CD4-positive, alpha-beta T cell treated with Interleukin-12 subunit alpha and Interleukin-12 subunit beta, for 1 hour (primary cell): Measurements from ENCODE around the gene ZNF813.
"Not testable (repeated sequence)": the region's sequence is repeated elsewhere in the genome, so short reads cannot be mapped to it uniquely, and the experiment has no call there.

ENCODE experiments used
- DNase-seq: peaks from one replicate; pipeline ENCODE4 v3.0.0-alpha.2; 2020

ZNF813 gene

DNA sequence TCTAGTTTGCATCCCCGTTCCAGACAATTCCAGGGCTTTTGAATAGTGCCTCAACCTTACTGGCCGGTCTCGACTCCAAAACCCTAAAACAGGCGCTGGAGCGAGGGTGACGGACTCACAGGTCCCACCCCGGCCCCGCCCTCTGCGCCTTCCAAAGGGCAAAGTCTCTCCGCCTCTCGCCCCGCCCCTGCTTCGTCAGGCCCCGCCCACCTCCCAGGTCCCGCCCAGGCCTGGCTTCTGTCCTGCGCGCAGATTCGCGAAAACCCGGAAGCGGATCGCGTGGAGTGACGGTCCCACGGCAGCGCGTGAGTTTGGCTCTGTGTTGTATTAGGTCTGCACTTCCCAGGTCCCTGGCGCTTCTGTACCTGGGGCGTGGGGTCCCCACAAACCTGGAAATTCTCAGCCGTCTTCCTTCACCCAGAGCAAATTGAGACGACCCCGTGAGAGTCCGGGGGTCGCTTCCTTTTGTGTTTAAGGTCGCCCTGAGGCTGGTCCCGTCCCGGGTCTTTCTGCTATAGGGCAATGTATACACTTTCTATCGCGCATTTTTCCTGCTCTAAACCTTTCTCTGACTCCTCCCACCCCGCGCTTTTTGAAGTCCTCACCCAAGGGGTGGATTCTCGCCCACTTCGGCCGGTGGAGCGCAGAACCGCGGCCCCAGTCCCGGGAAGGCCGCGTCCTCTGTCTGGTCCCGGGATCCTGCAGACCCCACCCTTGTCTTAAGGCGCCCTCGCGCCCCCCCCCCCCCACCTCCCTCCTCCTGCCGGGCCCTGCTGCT, at the start of gene ZNF813:
ZNF813 (plus strand) TSS at position 249 of the 778 bp plus-strand sequence. CDS start 16,090 bp downstream, outside the sequence.
- peak; percentile 96 for DNase-seq

GRCh38 chr19:53420520-53421315, 46.8 kb upstream of the ZNF813 start:
- DNase-seq, result not testable (repeated sequence)

DNA sequence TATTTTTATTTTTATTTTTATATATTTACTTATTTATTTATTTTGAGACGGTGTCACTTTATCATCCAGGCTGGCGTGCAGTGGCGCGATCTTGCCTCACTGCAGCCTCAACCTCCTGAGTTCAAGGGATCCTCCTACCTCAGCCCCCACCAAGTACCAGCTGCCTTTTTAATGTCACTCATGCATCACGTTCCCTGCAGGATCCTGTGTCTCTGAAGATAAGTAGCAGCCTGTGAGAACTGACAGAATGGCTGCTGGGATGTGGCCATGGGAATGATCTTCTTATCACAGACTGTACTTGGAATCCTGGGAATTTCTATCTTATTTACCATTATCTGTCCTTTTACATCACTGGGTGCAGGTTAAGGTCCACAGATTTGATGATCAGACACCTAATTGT, 45.0 kb upstream of the ZNF813 start:
- no peak for DNase-seq

DNA sequence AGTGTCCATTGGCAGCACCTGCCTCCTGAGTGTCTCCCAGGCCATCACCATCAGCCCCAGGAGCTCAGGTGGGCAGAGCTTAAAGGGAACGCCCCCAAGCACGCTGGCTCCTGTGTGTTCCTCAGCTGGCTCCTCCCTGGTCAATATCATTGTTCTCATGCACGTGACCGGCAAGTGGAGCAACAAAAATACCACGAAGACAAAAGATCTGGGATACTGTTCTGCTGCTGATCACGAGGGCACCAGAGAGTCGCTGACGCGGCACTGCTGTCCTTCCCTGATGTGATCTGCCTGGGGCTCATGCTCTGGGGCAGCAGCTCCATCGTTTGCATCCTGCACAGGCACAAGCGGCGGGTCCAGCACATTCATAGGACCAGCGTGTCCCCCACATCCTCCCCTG, 44.5 kb upstream of the ZNF813 start:
- DNase-seq, result not testable (repeated sequence)

DNA sequence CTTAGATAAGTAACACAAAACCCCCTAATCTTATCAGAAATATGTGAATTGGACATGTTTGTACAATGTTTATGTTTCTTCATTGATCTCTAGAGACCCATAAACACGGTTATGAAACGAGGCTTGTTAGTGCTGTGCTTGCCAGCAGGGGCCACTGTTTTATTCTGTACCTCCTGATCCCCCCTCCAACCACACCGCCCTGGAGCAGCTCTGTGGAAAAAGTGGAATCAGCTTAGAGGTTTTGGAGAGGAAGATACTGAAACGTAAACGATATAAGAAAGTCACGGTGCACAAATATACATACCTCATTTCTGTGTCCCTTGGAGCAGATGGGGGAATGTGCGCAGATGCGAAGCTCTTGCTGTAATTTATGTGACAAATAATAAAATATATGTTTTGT, 43.9 kb upstream of the ZNF813 start:
- not testable (repeated sequence) for DNase-seq

GRCh38 chr19:53424968-53425597, 42.5 kb upstream of the ZNF813 start:
- peak; percentile 74 for DNase-seq

DNA sequence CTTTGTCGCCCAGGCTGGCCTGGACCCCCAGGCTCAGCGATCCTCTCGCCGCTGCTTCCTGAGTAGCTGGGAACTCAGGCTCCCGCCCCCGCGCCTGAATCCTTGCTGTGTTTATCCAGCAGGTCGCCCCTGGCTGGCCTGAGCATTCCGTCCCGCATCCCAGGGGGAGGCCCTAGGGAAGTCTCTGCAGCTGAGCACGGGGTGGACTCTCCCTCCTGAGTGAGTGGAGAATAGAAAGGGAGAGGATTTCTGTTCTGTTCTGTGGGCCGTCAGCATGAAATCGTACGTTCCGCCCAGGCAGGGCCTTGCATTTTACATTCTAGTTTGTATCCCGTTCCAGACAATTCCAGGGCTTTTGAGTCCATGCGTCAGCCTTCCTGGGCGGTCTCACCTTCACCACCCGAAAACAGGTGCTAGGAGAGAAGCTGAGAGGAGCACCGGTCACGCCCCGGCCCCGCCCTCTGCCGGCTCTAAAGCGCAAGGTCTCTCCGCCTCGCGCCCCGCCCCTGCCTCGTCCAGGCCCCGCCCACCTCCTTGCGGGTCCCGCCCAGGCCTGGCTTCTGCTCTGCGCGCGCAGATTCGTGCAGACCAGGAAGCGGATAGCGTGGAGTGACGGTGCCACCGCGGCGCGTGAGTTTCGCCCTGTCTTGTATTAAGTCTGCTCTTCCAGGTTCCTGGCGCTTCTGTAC, 36.0 kb upstream of the ZNF813 start, which contains the start of gene ZNF761:
ZNF761 (plus strand) TSS at position 586 of the 689 bp plus-strand sequence. CDS start 15,285 bp downstream, outside the sequence.
- peak; percentile 97 for DNase-seq

DNA sequence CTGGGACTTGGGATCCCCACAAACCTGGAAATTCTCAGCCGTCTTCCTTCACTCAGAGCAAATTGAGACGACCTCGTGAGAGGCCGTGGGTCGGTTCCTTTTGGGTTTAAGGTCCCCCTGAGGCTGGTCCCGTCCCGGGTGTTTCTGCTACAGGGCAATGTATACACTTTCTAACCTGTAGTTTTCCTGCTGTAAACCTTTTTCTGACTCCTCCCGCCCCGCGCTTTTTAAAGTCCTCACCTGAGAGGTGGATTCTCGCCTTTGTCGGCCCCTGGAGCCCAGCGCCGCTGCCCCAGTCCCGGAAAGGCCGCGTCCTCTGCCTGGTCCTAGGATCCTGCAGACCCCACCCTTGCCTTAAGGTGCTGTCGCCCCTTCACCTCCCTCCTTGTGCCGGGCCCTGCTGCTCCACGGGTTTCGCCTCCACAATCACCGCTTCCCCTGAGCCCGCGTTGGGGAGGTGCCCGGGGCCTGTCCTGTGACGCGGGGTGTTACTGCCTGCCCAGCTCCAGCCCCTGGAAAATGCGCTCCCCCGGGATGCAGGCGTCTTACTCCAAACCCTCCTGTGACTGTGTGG, 35.4 kb upstream of the ZNF813 start:
- DNase-seq, result no peak

DNA sequence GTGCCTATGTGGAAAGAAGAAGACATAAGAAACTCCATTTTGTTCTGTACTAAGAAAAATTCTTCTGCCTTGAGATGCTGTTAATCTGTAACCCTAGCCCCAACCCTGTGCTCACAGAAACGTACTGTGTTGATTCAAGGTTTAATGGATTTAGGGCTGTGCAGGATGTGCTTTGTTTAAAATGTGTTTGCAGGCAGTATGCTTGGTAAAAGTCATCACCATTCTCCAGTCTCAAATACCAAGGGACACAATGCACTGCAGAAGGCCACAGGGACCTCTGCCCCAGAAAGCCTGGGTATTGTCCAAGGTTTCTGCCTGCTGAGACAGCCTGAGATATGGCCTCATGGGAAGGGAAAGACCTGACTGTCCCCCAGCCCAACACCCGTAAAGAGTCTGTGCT, 23.7 kb upstream of the ZNF813 start:
- not testable (repeated sequence) for DNase-seq

DNA sequence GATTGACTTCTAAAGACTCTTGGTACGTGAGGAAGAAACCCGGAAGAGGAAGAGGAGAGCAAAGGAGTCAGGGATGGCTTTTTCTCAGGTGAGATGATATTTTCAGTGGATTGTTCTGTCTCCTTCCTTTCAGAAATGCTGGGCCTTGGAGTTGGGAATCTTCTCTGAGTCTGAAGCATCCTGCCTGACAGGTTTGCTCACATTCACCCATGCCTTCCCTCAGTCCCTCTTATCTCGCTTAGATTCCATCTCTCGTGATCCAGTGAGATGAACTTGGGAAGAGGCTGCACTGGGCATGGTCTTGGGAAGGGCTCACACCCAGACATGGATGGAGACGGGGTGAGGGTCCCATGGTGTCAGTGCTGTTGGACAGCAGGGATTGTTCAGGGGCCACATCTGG, 20.3 kb upstream of the ZNF813 start:
- DNase-seq, result not testable (repeated sequence)

- DNase-seq, result no peak
These were observed 11.7 kb upstream of the ZNF813 start for GRCh38 chr19:53455828-53456227.

GRCh38 chr19:53460131-53460721, 7.3 kb upstream of the ZNF813 start:
- not testable (repeated sequence) for DNase-seq

GRCh38 chr19:53461866-53462265, 5.7 kb upstream of the ZNF813 start:
- DNase-seq, result no peak

DNA sequence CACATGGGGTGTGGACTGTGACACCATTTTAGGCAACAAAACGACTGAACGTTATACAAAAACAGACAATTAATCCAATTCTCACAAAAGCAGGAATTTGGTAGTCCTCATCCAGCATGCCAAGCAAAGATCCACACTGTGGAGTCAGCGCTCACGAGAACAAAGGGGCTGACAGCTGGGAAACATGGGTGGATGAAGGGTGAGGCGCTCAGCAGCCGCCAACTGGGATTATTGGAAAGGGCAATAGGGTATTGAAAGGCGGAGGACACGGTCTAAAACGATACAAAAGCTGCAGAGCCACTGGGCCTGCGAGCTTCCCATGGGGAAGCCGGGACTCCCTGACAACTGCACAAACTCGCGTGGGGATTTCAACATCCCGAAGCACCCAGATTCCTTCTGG, 4.7 kb upstream of the ZNF813 start:
- no peak for DNase-seq

- DNase-seq, result no peak
These were observed 4.3 kb upstream of the ZNF813 start for GRCh38 chr19:53463263-53463662.

GRCh38 chr19:53466726-53467484, 628 bp upstream of the ZNF813 start:
- no peak for DNase-seq

- not testable (repeated sequence) for DNase-seq
These were observed 1.1 kb downstream of the ZNF813 start for GRCh38 chr19:53468628-53469027.

- no peak for DNase-seq
These were observed 4.4 kb downstream of the ZNF813 start for GRCh38 chr19:53471916-53472315.

DNA sequence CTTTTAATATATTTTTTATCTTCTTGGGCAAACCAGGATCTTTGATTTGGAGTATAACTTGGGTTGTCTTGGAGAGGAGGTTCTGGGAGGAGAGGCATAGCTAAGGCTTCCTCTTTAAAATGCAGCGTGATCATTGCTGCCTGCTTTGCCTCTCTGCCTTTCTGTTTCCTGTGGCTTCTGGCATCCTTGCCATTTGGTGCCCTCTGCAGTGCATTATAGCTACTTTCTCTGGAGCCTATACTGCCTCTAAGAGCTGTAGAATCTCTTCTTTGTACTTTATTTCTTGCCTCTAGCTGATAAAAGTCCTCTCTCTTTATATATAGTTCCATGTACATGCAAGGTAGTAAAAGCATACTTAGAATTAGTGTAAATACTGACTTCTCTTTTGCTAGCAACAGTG, 7.3 kb downstream of the ZNF813 start:
- DNase-seq, result not testable (repeated sequence)

GRCh38 chr19:53475470-53475869, 7.9 kb downstream of the ZNF813 start:
- not testable (repeated sequence) for DNase-seq

GRCh38 chr19:53483751-53484150, 16.2 kb downstream of the ZNF813 start:
- not testable (repeated sequence) for DNase-seq
